Stimulated activated CD8-positive, alpha-beta memory T cell treated with anti-CD3 and anti-CD28 coated beads, Interleukin-15, amount 100 ng/mL, for 48 hours (primary cell): Measurements from ENCODE around the gene PCCA.
"Not testable (repeated sequence)": the region's sequence is repeated elsewhere in the genome, so short reads cannot be mapped to it uniquely, and the experiment has no call there.

Experiments
- DNase-seq, 2 donors: peaks; one replicate each; pipeline ENCODE4 v3.0.0-alpha.2; 2020; ENCODE audit warnings: low read depth in 2 of 2

PCCA gene

GRCh38 chr13:100510208-100510957, 421.5 kb downstream of the PCCA start:
- DNase-seq: no peak

- DNase-seq: no peak
Observed at GRCh38 chr13:100511466-100511865, 422.6 kb downstream of the PCCA start.

- DNase-seq: no peak
Observed at GRCh38 chr13:100512422-100512821, 423.5 kb downstream of the PCCA start.

- DNase-seq: no peak
Observed at GRCh38 chr13:100513171-100513570, 424.3 kb downstream of the PCCA start.

GRCh38 chr13:100513987-100514670, 425.2 kb downstream of the PCCA start:
- DNase-seq: no peak

- DNase-seq: peak; percentile 30 to 44
Observed at GRCh38 chr13:100514788-100515409, 426.0 kb downstream of the PCCA start.

GRCh38 chr13:100515410-100515800, 426.5 kb downstream of the PCCA start:
- no peak for DNase-seq

- no peak for DNase-seq
Observed at GRCh38 chr13:100517135-100517534, 428.2 kb downstream of the PCCA start.

- no peak for DNase-seq
Observed at GRCh38 chr13:100517728-100518127, 428.8 kb downstream of the PCCA start.

GRCh38 chr13:100518394-100519062, 429.6 kb downstream of the PCCA start:
- DNase-seq: no peak

- no peak for DNase-seq
Observed at GRCh38 chr13:100519626-100520025, 430.7 kb downstream of the PCCA start.

GRCh38 chr13:100520936-100521850, 432.3 kb downstream of the PCCA start:
- DNase-seq: no peak

GRCh38 chr13:100521851-100522617, 433.1 kb downstream of the PCCA start:
- no peak for DNase-seq

GRCh38 chr13:100522618-100523309, 433.9 kb downstream of the PCCA start:
- DNase-seq: no peak

- no peak for DNase-seq
Observed at GRCh38 chr13:100523411-100523810, 434.5 kb downstream of the PCCA start.

- no peak for DNase-seq
Observed at GRCh38 chr13:100523981-100524386, 435.1 kb downstream of the PCCA start.

GRCh38 chr13:100524688-100525087, 435.8 kb downstream of the PCCA start:
- DNase-seq: not testable (repeated sequence)

- DNase-seq: no peak
Observed at GRCh38 chr13:100525453-100526317, 436.8 kb downstream of the PCCA start.
